Thyroid gland (tissue), 4 donors: ENCODE data around the gene ARFGEF2. TPM values are rescaled to one million over a fixed set of nuclear protein-coding genes. Genes with fewer than 3 reads are reported as not detected.
"Not testable (repeated sequence)": the region's sequence is repeated elsewhere in the genome, so short reads cannot be mapped to it uniquely, and the experiment has no call there.

Experiments
- DNase-seq, 2 donors: peaks; one replicate each; pipeline ENCODE4 v3.0.0-alpha.2; 2019
- H3K27ac ChIP-seq, 3 donors: fragments of 200-600 bp; sonication (generic); 1 replicate in 2 of 3; 2 replicates in 1 of 3; pipeline ENCODE4 v1.5.1; 2016 to 2019; ENCODE audit warnings: mild to moderate bottlenecking in 1 of 3, moderate library complexity in 1 of 3
- H3K27me3 ChIP-seq: fragments of 200-600 bp; sonication (generic); one replicate; pipeline ENCODE4 v1.5.1; 2019
- H3K36me3 ChIP-seq, 2 donors: fragments of 200-600 bp; sonication (generic); one replicate each; pipeline ENCODE4 v1.5.1; 2016 to 2019
- H3K4me1 ChIP-seq, 2 donors: fragments of 200-600 bp; sonication (generic); one replicate each; pipeline ENCODE4 v1.5.1; 2017 to 2019
- H3K4me3 ChIP-seq, 3 donors: fragments of 200-600 bp; sonication (generic); replicated peaks in 1 of 3; 1 replicate in 2 of 3; 2 replicates in 1 of 3; pipeline ENCODE4 v1.5.1; 2016; ENCODE audit warnings: mild to moderate bottlenecking in 1 of 3
- H3K9me3 ChIP-seq: fragments of 200-600 bp; sonication (generic); one replicate; pipeline ENCODE4 v1.5.1; 2017
- POLR2A ChIP-seq, 2 donors: fragments of 450-650 bp; IDR thresholded peaks; one replicate each; pipeline ENCODE4 v1.6.1; 2017; ENCODE audit warnings: antibody characterized with exemption in 2 of 2, mild to moderate bottlenecking in 2 of 2, moderate library complexity in 1 of 2
- WGBS, 2 donors: methylation state at CpG; one replicate each; pipeline ENCODE4 v1.1.5; 2017; 5-methylcytosine and 5-hydroxymethylcytosine counted together
- intact Hi-C: fragments of 100-400 bp; cut with DNase I; formaldehyde crosslinking; loops from one replicate; pipeline ENCODE4 v1.15.1; 2023
- total RNA-seq, 4 donors: library from RNA; depleted of rRNA; stranded (reverse); fragments of >200 nt; gene quantifications; one replicate each; pipeline ENCODE4 v1.2.3, GENCODE V29; 2016
- TF ChIP-seq, protein P1 (sequence below), 6 experiments: fragments of 200-600 bp in 3 of 6; fragments of 450-650 bp in 3 of 6; sonication (generic) in 3 of 6; IDR thresholded peaks; one replicate each; pipeline ENCODE4 v1.5.1; 2016 to 2019; ENCODE audit warnings: antibody characterized with exemption in 6 of 6, mild to moderate bottlenecking in 2 of 6, inconsistent platforms in 1 of 6, moderate library complexity in 1 of 6

Gene ARFGEF2
- total RNA-seq, 4 donors from 2014 or later = 92.3 to 131 (median 101) TPM

DNA sequence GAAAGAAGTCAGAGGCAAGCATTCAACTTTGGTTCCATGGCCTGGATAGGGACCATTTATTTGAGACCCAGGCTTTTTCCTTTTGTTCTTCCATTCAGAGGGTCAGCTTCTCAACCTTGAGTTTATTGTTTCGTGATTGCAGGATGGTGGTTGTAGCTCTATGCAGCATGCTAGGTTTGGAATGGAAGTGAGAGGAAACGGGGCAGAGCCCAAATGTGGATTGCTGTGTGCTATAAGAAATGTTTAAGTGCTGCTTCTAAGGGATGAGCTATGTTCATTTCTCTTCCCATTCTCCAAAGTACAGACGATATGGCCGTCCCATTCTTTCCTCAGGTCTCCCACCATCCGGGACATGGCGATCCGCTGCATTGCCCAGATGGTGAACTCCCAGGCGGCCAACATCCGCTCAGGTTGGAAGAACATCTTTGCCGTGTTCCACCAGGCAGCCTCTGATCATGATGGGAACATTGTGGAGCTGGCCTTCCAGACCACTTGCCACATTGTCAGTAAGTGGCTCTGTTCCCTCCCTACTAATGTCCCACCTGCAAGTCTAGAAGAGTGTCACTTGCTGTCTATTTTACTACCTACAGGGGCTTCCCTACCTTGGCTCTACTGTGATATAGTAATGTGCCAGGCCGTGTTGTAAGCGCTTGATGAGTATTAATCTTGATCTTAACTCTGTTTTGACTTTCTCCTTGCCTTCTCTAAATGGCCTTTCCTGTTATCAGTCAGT is 88.6 kb downstream of the ARFGEF2 start:
- no peaks in the 10 kb centered on the region for H3K9me3 ChIP-seq
- no peak for TF ChIP-seq POLR2A (IDR thresholded peaks at IDR 0.05)
- TF ChIP-seq, protein P1, sequence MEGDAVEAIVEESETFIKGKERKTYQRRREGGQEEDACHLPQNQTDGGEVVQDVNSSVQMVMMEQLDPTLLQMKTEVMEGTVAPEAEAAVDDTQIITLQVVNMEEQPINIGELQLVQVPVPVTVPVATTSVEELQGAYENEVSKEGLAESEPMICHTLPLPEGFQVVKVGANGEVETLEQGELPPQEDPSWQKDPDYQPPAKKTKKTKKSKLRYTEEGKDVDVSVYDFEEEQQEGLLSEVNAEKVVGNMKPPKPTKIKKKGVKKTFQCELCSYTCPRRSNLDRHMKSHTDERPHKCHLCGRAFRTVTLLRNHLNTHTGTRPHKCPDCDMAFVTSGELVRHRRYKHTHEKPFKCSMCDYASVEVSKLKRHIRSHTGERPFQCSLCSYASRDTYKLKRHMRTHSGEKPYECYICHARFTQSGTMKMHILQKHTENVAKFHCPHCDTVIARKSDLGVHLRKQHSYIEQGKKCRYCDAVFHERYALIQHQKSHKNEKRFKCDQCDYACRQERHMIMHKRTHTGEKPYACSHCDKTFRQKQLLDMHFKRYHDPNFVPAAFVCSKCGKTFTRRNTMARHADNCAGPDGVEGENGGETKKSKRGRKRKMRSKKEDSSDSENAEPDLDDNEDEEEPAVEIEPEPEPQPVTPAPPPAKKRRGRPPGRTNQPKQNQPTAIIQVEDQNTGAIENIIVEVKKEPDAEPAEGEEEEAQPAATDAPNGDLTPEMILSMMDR (IDR thresholded peaks at IDR 0.05) = no peak
- no peak overlapping the region for H3K4me3 ChIP-seq
- peak overlapping the region in 2 of 3 donors; percentile 78 to 96 for H3K27ac ChIP-seq
- DNase-seq = no peak
- peaks cover 0 to 7% of the 10 kb centered on the region in 2 donors for H3K4me1 ChIP-seq
- intact Hi-C loops = no loop called here
- no peaks in the 10 kb centered on the region for H3K27me3 ChIP-seq
- peaks cover 56 to 57% of the 10 kb centered on the region in 2 donors for H3K36me3 ChIP-seq
- 97% methylated on average over 12 of the region's 12 CpGs for WGBS, 2 donors

DNA sequence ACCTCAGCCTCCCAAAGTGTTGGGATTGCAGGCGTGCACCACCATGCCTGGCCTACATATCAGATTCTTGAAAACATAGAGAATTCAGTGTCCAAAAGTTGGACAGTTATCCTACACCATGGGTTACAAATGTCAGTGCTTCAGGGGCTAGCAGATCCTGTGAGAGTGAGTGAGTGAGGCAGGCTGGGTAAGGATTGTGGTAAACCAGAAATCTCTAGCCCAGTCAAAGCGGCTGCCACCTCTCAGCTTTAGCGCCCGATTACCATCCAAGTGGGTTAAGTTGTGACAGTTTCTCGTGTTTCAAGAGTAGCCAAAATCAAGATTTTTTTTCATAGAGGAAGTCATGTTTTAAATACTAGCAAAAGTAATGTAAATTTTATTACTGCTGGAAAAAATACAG is 102.7 kb downstream of the ARFGEF2 start:
- WGBS, 2 donors = 93 to 94% methylated on average over 5 of the region's 5 CpGs
- DNase-seq = no peak
- peaks cover 68 to 70% of the 10 kb centered on the region in 2 donors for H3K36me3 ChIP-seq

DNA sequence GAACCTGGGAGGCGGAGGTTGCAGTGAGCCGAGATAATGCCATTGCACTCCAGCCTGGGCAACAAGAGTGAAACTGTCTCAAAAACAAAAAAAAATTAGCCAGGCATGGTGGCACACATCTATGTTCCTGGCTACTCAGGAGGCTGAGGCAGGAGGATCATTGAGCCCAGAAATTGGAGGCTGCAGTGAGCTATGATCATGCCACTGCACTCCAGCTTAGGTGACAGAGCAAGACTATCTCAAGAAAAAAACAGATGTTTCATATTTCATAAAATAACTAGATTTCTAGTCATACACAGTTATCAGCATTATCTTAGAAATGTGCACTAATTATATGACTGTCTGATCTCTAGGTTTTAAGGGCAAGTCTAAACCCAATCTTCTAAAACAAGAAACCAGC is 106.7 kb downstream of the ARFGEF2 start:
- 98% methylated on average over 2 of the region's 2 CpGs for WGBS, 2 donors
- intact Hi-C loops, H3K4me3 ChIP-seq, H3K27me3 ChIP-seq, DNase-seq, H3K9me3 ChIP-seq, H3K27ac ChIP-seq: not testable (repeated sequence)
- Histone ChIP-seq H3K4me1 (peaks cover 4 to 12% of the 10 kb centered on the region in 2 donors), H3K36me3 (peaks cover 48 to 65% of the 10 kb centered on the region in 2 donors)

More for the DNA sequence above, 102.7 kb downstream of the ARFGEF2 start:
- no peaks in the 10 kb centered on the region for H3K9me3 ChIP-seq
- no peak for TF ChIP-seq POLR2A (IDR thresholded peaks at IDR 0.05)
- TF ChIP-seq, protein P1 (IDR thresholded peaks at IDR 0.05) = no peak
- no peak overlapping the region for H3K4me3 ChIP-seq
- intact Hi-C loops = no loop called here
- H3K27me3 ChIP-seq = no peaks in the 10 kb centered on the region
- no peaks in the 10 kb centered on the region for H3K4me1 ChIP-seq
- H3K27ac ChIP-seq = no peak overlapping the region

DNA sequence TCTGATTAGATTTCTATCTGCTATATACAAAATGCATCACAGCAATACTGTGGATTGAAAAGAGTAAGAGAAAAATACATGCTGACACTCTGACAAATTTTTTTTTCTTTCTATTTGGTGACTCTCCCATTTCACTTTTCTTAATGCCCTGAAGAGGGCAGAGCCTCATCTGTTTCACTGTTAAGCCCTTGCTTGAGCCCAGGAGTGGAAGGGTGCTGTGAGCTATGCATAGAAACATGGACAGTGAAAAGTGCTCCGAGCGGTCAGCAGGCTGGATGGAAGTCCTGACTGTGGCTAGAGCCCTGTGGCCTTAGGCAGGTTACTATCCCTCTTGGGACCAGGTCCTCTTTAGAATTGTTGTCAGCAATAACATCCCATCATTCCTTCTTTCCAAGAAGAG is 107.2 kb downstream of the ARFGEF2 start:
- WGBS, 2 donors = 84 to 100% methylated on average over 2 of the region's 2 CpGs
- H3K36me3 ChIP-seq = peaks cover 52 to 67% of the 10 kb centered on the region in 2 donors
- no peak for TF ChIP-seq POLR2A (IDR thresholded peaks at IDR 0.05)
- TF ChIP-seq, protein P1 (IDR thresholded peaks at IDR 0.05) = peak in 1 of 6 experiments; percentile 24
- DNase-seq = no peak
- no peak overlapping the region for H3K4me3 ChIP-seq
- H3K4me1 ChIP-seq = peaks cover 4 to 12% of the 10 kb centered on the region in 2 donors
- no peaks in the 10 kb centered on the region for H3K9me3 ChIP-seq
- intact Hi-C loops = no loop called here
- no peak overlapping the region for H3K27ac ChIP-seq
- no peaks in the 10 kb centered on the region for H3K27me3 ChIP-seq

DNA sequence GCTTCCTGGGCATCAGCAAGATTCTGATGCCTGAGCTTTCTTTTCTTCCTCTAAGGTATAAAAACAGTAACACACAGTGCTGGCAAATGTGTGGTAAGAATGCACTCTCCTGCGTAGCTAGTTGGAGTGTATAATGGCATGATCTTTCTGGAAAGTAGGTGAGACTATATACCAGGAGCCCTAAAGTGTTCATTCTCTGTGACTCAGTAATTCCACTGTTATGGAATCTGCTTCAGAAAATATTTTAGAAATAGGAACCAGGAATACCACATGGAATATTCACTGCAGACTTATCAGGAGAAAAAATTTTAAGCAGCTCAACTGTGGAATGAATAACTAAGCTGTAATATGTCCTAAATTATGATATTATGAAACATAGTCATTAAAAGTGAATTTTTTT is 107.7 kb downstream of the ARFGEF2 start:
- Histone ChIP-seq H3K27ac (no peak overlapping the region), H3K36me3 (peaks cover 56 to 65% of the 10 kb centered on the region in 2 donors)
- 93 to 96% methylated on average over 1 of the region's 1 CpG for WGBS, 2 donors

More for the DNA sequence above, 107.7 kb downstream of the ARFGEF2 start:
- intact Hi-C loops = no loop called here
- DNase-seq = no peak
- Histone ChIP-seq H3K27me3 (no peaks in the 10 kb centered on the region), H3K4me3 (no peak overlapping the region), H3K9me3 (no peaks in the 10 kb centered on the region), H3K4me1 (peaks cover 4 to 12% of the 10 kb centered on the region in 2 donors)
- no peak for TF ChIP-seq POLR2A (IDR thresholded peaks at IDR 0.05)
- TF ChIP-seq, protein P1 (IDR thresholded peaks at IDR 0.05) = no peak
